GM13976 (cell line): Measurements from ENCODE around the gene C1GALT1C1.

Source experiments
- DNase-seq: peaks from one replicate; pipeline ENCODE4 v3.0.0; 2012; ENCODE audit warnings: low spot score
- CTCF ChIP-seq: IDR thresholded peaks from 2 replicates; pipeline ENCODE4 v1.5.1; 2012; ENCODE audit warnings: borderline replicate concordance, mild to moderate bottlenecking; ENCODE audit not compliant: insufficient read depth; ENCODE audit errors: extremely low read depth, missing control alignments, control extremely low read depth
- in situ Hi-C: fragments of 300-500 bp; cut with MboI; formaldehyde crosslinking; loops from one replicate; pipeline ENCODE4 v1.12.0; 2022; ENCODE audit warnings: low sequenced_read_pairs, mixed read lengths, inconsistent platforms; ENCODE audit not compliant: unreplicated experiment

The C1GALT1C1 gene

GRCh38 chrX:120638619-120639018, 8.8 kb upstream of the C1GALT1C1 start:
- TF ChIP-seq CTCF, result no peak
- in situ Hi-C loops, result no loop called here
- DNase-seq, result no peak

DNA sequence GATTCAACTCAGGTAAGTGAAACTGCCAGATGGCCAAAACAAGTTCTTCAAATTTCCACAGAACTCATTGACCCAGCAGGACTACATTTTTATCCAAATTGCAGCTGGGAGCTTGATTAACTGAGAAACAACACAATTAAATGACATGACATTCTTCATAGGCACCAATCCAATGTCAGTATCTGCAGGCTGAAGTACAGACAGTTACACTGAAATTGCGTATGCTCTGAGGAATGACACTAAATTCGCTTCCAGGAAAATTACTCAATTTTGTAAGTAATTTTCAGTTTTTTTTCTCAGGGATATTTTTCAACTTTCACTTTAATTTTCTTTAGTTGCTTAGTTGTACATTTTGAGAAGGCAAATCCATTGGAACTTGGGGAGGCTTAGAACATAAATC, 4.5 kb downstream of the C1GALT1C1 start:
- no peak for TF ChIP-seq CTCF
- in situ Hi-C loops, result no loop called here
- DNase-seq, result no peak

DNA sequence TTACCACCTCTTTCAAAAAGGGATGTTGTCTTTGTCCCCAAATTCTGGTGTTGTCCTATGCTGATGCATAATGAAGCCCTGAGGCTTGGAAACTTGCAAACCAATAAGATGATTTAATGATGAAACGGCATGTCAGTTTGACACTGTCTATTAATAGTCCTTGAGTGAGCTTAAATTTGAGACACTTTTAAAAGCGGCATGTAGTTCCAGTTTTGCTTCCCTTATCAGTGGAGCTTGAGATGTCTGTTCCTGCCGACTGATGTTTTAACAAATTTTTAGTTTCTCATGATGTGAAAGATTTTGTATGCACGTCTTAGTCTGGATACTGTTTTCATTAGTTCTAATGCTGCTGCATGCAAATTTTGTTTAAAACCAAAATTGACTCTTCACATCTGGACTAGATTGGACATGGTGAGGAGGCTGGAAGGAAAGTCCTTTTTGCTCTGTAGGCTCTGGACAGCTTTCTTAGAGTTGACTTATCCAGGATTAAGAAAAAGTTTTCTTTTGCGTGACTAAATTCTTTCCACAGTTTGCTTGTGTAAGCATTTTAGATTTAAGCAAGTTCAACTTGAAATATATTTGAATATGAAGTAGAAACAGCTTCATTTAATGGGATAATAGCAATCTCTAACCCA, 11.7 kb downstream of the C1GALT1C1 start:
- DNase-seq, result no peak
- no peak for TF ChIP-seq CTCF
- in situ Hi-C loops, result no loop called here

- no peak for DNase-seq
- no peak for TF ChIP-seq CTCF
- in situ Hi-C loops, result no loop called here
Measured at GRCh38 chrX:120614816-120615215, 15.0 kb downstream of the C1GALT1C1 start.

- in situ Hi-C loops, result no loop called here
- TF ChIP-seq CTCF, result no peak
- DNase-seq, result no peak
Measured at GRCh38 chrX:120612086-120612485, 17.8 kb downstream of the C1GALT1C1 start.

GRCh38 chrX:120604361-120604782, 25.5 kb downstream of the C1GALT1C1 start:
- peak; percentile 32 for DNase-seq
- TF ChIP-seq CTCF, result no peak
- in situ Hi-C loops, result no loop called here
